ENCODE data around the gene ACTR5.

Gene ACTR5

DNA sequence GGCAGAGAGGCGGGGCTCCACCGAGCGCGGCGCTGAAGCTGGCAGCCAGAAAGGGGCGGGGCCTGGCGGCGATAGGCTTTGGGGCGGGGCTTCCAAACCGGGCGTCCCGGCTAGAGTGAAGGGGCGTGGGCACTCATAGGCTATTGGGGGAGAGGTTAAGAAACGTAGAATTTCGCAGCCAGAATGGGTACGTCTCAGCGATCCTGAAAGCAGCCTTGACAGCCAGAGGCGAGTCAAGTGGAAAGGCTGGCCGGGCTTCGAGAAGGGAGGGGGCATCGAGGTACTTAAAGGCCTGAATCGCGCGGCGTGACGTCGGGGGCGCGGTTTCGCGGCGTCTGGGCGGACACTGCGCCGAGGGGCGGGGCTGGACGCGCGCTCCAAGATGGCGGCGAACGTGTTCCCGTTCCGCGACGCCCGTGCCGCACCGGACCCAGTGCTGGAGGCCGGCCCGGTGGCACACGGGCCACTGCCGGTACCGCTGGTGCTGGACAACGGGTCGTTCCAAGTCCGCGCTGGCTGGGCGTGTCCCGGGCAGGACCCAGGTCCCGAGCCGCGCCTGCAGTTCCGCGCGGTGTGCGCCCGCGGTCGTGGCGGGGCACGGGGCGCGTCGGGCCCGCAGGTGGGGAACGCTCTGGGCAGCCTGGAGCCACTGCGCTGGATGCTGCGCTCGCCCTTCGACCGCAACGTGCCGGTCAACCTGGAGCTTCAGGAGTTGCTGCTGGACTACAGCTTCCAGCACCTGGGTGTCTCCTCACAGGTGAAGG is at the start of gene ACTR5:
TSS of gene ACTR5 (plus strand) at position 364 of the 764 bp plus-strand sequence. CDS start at position 383, 19 bp downstream.
- peak; percentile 92 to 94 for DNase-seq

- no peak for DNase-seq
Measured at GRCh38 chr20:38698541-38698940, 49.7 kb upstream of the ACTR5 start.

DNA sequence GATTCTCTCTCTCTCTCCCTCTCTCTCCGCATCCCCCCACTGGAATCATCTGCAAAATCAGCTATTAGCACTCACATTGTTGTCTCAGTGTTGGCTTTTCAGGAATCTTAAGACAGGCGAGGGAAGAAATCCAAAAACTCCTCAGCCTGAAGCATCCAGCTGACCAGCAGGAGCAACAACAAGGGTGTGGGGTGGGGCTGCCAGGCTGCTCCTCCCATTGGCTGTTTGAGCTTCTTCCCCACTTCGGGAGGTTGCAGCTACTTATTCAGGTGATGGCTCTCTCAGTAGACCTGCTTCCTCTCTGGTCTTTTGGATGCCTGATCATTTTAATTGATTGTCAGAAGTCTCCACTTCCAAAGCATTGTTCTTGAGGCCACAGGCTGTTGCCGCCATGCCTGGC is 48.1 kb upstream of the ACTR5 start:
- no peak for DNase-seq

DNA sequence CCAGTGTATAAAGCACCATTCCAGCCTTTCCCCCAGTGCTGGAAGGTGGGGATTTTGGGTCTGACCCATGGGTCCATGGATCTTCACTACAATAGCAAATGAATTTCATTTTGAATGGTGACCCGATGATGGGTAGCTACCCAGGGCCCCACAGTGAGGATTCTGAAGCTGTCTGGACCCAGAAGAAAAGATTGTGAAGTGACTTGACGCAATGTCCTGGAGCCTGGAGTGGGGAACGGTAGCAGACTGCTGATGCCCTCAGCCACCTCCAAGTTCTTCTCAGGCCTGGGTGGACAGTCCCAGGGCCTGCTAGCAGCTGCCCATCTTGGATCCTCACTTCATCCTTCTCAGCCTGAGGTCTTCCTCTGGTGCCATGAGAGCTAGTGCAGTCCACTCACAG is 47.3 kb upstream of the ACTR5 start:
- DNase-seq = no peak

DNA sequence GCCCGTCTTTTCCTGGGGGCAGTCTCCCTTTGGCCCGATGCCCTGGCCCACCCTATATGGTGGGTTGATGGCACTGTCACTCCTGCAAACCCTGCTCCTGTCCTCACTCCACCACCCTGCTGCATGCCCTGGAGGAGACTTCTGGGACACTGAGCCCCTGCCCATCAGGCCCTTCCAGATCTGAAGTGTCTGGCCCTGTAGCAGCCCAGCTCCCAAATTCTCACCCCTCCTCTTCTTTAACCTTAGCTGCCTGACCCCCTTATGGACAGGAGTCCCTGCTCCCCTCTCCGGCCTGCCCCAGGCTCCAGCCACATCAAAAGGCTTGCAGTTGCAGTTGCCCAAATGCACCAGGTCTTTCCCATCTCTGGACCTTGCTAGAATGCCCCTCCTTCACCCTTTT is 44.7 kb upstream of the ACTR5 start:
- DNase-seq = no peak

DNA sequence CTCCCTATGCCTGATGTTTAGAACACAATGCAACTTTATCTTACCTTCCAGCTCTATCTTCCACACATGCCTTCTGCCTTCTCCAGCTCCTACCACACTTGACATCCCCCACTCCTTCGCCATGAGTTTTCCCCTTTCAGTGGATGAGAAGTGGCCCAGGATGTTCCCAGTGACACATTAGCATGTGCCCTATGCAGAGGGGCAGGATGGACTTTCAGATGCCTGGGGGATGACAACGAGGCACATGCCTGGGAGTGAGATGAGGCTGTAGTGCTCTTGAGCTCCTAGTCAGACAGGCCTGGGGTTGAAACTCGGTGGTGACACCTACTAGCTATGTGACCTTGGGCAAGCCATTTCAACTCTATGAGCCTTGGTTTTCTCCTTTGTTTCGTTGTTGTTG is 44.1 kb upstream of the ACTR5 start:
- no peak for DNase-seq

- DNase-seq = no peak
Measured at GRCh38 chr20:38706509-38706908, 41.8 kb upstream of the ACTR5 start.

DNA sequence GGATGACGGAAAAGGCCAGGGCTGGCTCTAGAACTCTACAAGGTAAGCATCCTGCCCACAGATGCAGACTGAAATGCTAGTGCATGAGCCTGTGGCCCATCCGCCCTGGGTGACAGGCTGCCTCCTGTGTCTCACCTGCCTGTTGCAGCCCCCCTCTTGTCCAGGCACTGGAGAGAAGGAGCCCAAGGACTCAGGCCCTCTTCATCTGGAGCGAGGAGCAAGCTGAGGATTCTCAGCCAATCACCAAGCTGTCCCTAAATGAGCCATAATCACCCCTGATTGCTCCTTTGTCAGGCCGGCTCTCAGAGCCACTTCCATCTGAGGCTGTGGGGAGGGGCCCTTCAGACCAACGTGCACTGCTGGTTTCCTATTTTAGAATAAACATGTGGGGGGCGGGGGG is 34.0 kb upstream of the ACTR5 start:
- DNase-seq = no peak

DNA sequence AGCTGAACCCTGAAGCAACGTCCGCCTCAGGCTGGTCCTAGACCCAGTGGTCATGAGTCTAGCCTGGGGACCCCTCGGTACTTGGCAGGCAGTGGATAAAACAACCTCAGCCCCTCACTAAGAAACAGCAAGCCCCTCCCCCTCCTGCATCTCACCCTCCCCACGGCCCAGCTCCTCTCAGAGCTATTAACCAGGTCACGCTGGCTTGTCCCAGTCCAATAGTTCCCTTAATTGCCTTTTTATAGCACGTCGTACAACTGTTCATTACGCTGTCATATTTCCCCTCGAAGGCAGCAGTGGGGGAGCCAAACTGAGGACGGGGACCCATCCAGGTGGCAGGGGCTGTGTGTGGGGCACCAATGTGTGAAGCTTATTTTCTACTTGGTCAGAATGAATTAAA is 32.6 kb upstream of the ACTR5 start:
- DNase-seq = no peak

DNA sequence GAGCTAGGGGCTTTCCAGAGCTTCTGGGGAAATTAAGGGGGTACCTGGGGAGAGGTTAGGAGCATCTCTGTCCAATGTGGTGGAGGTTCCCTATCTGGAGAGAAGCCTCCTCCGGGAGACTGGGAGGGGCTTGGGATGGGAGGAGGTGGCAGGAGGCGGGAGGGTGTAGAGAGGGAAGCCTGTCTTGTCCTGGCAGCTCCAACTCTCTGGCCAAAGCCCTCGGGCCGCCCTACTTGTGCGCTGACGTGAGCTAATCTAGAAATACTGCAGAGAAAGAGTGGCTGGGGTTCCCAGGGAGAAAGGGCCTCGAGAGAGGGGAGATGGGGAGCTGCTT is 25.6 kb upstream of the ACTR5 start:
- no peak for DNase-seq

GRCh38 chr20:38723017-38723847 is 25.0 kb upstream of the ACTR5 start:
- no peak for DNase-seq

GRCh38 chr20:38723848-38724625 is 24.2 kb upstream of the ACTR5 start, which contains the start of gene SLC32A1:
SLC32A1 (plus strand) TSS chr20:38724486; CDS start chr20:38724725, 239 bp downstream.
- DNase-seq = no peak

DNA sequence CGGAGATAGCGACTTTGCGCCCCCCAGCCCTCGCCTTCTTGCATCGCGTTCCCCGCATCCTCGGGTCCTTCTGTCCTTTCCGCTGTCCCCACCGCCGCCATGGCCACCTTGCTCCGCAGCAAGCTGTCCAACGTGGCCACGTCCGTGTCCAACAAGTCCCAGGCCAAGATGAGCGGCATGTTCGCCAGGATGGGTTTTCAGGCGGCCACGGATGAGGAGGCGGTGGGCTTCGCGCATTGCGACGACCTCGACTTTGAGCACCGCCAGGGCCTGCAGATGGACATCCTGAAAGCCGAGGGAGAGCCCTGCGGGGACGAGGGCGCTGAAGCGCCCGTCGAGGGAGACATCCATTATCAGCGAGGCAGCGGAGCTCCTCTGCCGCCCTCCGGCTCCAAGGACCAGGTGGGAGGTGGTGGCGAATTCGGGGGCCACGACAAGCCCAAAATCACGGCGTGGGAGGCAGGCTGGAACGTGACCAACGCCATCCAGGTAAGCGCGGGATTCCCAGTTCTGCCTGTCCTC is 23.6 kb upstream of the ACTR5 start:
- no peak for DNase-seq

DNA sequence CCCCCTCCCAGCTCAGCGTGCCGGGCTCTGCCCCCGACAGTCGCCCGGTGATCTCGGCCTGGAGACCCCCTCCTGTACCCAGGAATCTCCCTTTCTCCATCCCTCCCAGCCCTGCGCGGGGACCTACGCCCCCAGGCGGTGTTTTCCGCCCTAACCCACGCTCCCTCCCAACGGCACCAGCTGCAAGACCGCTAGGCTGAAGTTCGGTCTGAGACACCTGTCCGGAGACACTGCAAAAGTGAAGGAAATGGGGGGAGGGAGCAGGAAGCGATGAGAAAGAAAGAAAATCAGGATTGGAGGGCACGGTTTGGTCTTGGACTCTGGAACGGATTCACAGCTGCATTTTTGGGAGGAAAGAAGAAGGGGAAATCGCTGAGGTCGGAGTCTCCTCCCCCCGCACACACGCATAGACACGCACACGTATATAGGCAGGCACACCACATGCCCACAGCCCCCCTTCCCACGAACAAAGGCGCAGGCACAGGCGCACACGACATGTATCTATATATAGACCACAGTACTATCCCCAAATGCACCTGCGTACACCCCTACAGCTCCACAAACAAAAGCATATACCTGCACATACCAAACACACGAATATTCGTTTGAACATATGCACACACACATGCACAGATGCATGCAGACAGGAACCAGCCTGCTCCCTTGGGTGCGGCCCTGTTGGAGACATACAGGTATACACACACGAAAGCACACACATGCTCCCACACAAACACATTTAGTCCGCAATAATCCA is 22.9 kb upstream of the ACTR5 start:
- no peak for DNase-seq

- no peak for DNase-seq
Measured at GRCh38 chr20:38725931-38726803, 22.1 kb upstream of the ACTR5 start.

DNA sequence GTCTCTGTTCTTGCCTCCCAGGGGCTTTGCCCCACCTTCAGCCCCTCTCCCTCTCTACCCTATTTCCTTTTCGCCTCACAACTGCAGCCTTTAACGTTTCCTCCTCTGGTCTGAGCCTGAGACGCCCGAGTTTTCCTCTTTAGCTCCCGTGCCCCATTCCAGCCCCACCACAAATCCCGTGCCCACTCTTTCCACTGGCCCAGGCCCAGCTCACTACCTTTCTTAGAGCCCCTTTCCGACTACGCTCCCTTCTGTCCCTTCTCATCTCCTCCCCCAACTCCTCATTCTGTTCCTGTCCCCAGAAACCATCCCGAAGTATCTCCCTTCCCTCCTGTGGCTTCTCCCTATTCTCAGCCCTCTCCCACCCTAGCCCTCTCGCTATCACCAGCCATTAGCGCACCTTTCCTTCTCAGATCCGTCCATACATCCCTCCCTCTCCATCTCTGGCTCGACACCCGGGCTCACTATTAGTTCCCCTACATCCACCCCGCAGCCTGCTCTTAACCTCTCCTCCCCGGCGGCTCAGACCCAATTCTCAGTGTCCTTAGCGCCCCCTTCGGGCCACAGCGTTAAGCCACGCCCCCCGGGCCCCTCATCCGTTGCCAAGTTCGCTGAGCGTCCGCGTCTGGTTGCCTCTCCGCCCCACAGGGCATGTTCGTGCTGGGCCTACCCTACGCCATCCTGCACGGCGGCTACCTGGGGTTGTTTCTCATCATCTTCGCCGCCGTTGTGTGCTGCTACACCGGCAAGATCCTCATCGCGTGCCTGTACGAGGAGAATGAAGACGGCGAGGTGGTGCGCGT is 21.3 kb upstream of the ACTR5 start:
- DNase-seq = no peak

GRCh38 chr20:38727607-38728190 is 20.6 kb upstream of the ACTR5 start:
- DNase-seq = no peak

- DNase-seq = no peak
Measured at GRCh38 chr20:38728191-38728781, 20.0 kb upstream of the ACTR5 start.

GRCh38 chr20:38728911-38729642 is 19.2 kb upstream of the ACTR5 start:
- DNase-seq = no peak

Measured in bone marrow (tissue), 2 donors.